Esophagus squamous epithelium (tissue), 4 donors: ENCODE results near the gene TMEM186.

Experiments
- POLR2A ChIP-seq, 4 donors: fragments of 450-650 bp; IDR thresholded peaks; one replicate each; pipeline ENCODE4 v1.6.1; 2017; ENCODE audit warnings: antibody characterized with exemption in 4 of 4, mild to moderate bottlenecking in 4 of 4, moderate library complexity in 3 of 4
- TF ChIP-seq, protein P1 (sequence below), 6 experiments: fragments of 450-650 bp in 4 of 6; fragments of 200-600 bp in 2 of 6; sonication (generic) in 2 of 6; IDR thresholded peaks; one replicate each; pipeline ENCODE4 v1.5.1; 2016 to 2019; ENCODE audit warnings: antibody characterized with exemption in 6 of 6, mild to moderate bottlenecking in 4 of 6, moderate library complexity in 4 of 6

DNA sequence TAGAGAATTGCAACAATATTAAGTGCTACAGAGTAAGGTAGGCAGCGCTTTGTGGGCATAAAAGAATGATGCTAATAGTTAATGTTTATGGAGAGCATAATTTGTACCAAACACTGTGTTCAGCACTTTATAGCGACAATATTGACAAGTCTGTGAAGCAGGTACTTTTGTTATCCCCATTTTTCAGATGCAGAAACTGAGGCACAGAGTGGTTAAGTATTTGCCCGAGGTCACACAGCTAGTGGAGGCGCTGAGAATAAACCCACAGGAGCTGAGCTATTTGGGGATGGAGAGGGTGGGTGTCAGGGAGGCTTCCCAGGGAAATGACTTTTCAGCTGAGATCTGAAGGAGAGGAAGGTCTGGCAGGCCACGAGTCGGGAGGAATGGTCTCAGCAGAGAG lies 39.4 kb downstream of the TMEM186 start:
- TF ChIP-seq, protein P1, sequence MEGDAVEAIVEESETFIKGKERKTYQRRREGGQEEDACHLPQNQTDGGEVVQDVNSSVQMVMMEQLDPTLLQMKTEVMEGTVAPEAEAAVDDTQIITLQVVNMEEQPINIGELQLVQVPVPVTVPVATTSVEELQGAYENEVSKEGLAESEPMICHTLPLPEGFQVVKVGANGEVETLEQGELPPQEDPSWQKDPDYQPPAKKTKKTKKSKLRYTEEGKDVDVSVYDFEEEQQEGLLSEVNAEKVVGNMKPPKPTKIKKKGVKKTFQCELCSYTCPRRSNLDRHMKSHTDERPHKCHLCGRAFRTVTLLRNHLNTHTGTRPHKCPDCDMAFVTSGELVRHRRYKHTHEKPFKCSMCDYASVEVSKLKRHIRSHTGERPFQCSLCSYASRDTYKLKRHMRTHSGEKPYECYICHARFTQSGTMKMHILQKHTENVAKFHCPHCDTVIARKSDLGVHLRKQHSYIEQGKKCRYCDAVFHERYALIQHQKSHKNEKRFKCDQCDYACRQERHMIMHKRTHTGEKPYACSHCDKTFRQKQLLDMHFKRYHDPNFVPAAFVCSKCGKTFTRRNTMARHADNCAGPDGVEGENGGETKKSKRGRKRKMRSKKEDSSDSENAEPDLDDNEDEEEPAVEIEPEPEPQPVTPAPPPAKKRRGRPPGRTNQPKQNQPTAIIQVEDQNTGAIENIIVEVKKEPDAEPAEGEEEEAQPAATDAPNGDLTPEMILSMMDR (IDR thresholded peaks at IDR 0.05), result no peak
- TF ChIP-seq POLR2A (IDR thresholded peaks at IDR 0.05), result no peak
